HG03196 (cell line): ENCODE results near the gene IRF4.

ENCODE experiments used
- ATAC-seq: cut with Tn5 transposase; IDR thresholded peaks from one replicate; pipeline ENCODE4 v1.9.1; 2021; ENCODE audit not compliant: unreplicated experiment

The IRF4 gene

DNA sequence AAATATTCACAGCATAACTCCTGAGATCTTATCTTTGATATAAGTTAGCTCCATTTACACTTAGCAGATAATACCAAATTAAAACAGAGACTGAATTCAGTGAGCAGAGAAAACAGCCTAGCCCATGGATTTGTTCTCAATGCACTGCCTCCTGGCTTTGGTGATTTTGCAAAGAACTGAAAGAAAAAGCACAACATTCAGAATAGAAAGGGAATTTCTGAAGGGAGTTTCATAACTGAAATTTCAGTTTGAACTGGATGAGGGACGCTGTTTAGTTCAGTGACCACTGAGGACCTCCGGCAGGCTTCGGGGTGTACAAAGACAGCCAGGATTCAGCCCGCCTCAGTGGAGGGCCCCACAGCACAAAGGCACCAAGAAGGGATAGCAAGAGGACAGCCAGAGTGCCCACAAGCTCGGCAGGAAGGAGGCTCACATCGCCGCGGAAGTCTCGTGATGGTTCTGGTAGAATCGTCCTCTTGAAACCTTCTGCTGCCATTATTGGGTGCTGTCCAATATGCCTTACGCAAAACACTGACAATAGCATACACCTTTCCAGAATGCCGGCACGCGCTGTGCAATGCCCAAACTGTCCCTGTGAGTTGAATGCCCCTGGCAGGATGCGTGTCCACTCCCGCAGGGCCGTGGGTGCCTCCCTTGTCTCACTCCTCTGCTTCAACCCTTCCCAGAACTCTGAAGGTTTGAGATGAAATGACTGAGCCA lies 9.7 kb upstream of the IRF4 start:
- no peak for ATAC-seq

DNA sequence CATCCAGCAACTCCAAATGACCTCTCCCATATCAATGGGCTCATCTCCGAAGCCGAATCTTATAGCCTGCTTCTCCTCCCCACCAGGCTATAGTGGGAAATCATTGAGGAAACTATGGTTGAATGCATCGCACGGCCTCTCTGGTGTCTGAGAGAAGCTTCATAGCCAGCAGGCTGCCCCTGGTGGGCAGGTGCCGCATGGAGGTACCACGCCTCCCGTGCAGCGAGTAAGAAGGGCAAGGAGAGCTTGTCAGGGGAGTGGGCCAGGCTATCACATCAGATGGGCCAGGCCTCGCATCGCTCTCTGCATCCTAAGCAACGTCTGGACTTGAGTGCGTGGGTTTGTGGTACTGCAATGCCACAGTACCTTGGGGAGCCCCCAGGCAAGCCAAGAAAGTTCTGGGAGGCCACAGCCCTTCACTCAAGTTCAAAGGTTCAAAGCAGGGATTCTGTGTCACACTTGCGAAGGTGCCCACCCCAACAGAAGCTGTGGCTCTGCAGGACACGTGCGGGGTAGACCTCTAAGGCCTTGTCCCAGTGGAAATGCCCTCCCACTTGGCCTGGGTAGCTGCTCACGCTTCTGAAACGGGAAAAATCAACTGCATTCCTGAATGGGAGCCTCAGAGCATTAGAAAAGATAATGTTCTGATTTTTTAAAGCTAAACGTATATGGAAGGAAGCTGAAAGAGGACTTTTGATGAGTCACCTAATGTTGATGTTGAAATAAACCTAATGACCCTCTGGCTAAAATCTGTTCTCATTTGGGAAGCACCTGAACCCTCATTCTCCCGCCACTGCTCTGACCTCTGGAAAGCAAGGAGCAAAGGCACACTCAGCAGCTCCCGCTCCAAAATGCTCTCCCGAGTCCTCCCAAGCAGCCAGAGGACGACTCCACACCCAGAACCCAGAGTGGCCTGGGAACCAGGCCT lies 8.4 kb upstream of the IRF4 start:
- no peak for ATAC-seq

DNA sequence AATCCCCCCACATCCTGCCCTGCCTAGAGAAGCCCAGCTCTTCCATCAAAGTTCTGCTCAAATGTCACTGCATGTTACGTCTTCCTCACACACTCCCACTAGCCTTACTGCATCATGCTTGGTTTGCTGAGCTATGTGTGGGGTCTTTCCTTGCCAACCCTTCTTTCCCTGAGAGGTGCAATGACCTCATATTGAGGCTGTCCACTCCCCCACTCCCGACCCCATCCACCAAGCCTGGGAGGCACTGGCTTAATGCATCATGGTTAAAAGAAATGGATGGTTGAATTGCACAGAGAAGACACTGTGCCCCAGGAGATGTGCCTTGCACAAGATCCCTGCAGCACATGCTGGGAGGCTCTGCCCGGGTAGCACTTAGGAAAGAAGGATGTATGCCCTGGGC lies 7.7 kb upstream of the IRF4 start:
- ATAC-seq: no peak

DNA sequence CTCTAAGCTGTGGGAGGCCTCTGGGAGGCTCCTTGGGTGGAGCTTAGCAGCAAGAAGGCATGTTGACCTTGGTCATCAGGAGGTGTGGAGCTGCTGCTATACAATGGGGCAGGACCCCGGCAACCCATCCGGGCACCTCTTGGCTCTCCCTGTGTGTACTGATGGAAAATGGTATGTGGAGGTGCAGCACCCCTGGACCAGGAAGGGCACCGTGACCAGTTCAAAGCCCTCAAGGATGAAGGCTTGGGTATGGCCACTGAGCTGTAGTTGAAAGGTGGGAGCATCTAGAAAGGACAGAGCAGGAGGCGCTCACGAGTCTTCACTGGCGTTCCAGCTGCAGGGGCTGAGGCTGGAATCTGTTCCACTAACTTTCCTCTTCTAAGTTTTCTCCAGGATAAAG lies 6.7 kb upstream of the IRF4 start:
- no peak for ATAC-seq

DNA sequence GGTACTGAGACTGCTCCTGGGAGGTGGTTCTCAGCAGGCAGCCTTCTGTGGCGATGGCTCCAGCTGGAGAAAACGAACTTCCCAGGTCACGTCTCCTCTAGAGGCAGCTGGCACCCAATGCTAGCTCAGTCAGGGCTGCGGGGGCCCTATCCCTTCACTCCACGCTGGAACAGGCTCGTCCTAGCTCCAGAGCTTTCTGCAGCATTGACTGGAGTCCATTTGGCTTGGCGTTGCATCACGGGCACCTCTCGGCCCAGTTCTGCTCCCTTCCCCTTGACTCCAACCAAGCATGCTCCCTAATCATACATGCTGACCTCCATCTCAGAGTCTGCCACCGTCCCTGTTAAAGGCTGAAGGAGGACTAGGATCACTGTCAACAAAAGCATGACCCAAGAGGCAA lies 5.9 kb upstream of the IRF4 start:
- ATAC-seq: no peak

DNA sequence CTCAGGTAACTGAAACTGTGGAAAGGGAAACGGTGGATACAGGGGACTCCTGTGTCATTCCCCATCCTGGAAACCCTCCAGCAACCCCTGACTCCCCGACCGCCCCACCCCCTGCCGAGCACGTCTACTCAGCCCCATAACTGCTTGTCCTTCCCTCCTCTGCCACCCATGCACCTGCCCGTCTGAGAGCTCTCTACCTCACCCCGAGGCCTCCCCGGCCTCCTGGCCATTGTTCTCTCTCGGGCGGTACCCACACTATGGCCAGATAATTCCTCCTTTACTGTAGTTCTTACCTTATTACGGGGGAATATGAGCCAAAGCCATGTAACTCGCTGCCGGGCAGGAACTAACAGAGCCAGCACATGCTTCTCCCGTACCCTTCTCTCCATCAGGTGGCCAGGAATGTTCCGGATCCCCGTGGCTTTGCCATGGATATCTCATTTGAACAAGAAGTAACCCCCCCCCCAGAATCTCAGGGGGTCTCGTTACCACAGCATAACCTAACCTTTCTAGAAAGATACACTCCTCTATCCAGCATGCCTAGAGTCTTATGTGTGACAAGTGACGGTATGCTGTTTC lies 4.8 kb upstream of the IRF4 start:
- no peak for ATAC-seq

DNA sequence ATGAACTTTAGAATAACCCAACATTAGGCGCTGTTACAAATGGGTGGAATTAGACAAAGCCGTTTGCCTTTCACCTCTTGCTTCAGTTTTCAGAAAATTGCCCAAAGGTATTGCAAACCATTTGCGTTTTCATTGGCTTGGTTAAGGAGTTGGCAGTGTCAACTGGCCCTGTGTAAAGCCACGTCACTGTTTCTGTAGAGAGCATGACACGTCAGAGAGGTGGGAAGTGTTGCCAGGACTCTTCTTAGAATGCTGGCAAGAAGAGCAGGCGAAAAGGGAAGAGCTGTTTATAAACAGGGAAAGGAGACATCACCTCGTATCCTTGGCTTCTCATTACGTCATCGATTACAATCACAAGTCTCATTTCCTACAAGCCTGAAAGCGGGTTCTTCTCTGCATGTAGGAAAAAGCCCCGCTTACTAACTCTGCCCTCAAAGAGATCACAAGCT lies 4.2 kb upstream of the IRF4 start:
- no peak for ATAC-seq

DNA sequence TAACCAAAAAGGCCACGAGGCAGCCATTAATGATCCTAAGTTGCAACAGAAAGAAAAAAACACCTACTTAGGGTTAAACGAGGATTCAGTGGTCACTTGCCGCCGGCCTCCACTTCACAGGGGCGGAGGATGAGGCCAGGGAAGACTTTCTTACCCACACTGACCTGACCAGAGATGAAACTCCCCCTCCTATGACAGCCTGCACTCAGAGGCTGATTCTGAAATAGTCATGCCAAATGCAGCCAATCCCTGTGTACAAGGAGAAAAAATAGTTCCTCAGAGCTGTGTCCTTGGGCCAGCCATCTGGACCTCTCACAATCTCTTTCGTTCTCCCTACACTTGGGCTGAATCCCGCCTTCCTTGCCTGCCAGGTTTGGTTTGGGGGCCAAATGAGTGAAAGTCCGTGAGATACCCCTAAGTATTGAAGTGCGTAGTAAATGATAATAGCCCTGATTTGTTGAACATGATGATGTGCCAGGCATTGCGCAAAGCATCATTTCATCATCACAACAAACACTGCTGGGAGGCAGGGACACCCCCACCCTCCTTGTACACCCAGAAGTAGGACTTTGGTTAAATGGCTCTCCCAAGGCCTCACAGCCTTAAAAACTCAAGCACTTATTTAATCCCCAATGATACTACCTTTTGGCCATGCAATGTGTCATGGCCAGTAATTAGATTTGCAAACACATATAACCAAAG lies 3.2 kb upstream of the IRF4 start:
- no peak for ATAC-seq

DNA sequence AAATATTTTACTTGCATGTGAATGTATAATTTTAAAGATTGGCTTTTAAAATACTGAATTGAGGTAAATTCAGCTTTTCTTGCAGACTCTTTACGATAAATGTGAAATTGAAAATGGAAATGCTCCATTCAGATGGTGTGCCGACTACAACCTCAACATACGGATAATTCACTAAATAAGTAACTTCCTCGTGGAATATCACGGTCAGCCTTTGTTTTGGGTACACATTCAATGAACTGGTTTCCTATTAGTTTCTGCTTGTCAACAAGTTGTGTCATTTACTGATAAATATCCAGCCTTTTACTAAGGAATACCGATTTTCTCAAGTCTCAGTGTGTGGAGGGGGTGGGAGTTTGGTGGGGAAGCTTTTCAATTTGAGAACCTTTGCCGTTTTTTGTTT lies 2.4 kb upstream of the IRF4 start:
- ATAC-seq: no peak

DNA sequence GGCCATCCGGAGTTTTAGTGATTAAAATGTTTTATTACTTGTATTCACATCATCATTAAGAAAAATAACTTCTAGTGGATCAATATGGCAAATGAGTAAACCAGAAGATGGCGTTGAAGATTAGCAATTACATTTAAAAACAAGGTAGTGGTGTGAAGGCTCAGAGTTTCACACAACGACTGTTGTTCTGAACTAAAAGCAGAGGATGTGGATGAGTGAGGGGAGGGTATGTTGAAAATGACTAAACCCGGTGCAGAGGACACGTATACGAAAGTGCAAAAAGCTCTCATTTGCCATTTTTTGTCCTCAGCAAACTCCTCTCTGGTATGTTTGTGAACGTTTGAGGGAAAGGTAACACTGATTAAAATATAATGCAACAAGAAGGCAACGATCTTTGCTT lies 1.9 kb upstream of the IRF4 start:
- ATAC-seq: peak; percentile 41

DNA sequence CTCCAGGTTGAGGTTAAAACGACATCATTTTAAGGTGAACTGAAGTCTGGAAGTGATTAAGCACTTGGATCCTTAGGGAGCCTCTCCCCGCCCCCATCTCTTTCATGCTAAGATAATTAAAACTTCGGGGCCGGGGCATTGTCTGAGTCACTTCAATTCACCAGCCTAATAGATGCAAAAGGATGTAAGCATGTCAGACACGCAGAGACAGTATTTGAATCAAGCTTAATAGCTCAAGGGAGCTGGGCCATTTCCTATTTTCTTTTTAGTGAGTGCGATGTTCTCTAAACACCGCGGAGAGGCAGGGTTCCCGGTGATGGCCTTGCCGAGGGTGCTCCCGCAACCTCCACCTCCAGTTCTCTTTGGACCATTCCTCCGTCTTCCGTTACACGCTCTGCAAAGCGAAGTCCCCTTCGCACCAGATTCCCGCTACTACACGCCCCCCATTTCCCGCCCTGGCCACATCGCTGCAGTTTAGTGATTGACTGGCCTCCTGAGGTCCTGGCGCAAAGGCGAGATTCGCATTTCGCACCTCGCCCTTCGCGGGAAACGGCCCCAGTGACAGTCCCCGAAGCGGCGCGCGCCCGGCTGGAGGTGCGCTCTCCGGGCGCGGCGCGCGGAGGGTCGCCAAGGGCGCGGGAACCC lies 516 bp upstream of the IRF4 start:
- ATAC-seq: peak; percentile 17

DNA sequence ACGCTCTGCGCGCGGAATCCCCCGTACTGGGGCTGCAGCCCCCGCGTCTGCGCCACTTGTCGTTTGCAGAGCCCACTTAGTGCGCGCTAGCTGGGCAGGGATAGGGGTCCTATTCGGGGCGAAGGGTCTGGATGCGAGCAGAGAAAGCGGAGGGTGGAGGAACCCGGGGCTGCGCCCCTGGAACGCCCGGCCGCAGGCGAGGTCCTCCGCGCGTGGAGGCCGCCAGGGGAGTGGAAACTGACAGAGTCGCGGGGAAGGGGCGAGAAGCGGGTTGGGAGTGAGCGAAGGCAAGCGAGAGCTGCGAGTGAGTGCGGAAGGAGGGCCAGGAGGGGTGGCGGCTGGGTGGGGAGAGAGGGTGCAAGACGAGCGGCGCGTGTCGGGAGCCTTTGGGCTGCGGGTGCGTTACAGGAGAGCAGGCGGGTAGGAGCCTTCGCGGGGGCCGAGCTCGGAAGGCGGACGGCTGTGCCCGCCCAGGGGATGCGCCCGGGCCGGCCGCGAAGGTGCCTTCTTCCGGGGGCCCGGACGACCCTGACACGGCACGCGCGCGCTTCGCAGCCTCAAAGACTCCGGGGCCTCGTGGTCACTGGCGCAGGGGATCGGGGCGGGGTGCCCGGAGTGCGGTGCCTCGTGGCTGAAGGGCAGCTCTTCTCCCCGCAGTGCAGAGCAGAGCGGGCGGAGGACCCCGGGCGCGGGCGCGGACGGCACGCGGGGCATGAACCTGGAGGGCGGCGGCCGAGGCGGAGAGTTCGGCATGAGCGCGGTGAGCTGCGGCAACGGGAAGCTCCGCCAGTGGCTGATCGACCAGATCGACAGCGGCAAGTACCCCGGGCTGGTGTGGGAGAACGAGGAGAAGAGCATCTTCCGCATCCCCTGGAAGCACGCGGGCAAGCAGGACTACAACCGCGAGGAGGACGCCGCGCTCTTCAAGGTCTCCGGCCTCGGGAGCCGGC lies 1.2 kb downstream of the IRF4 start:
- no peak for ATAC-seq

DNA sequence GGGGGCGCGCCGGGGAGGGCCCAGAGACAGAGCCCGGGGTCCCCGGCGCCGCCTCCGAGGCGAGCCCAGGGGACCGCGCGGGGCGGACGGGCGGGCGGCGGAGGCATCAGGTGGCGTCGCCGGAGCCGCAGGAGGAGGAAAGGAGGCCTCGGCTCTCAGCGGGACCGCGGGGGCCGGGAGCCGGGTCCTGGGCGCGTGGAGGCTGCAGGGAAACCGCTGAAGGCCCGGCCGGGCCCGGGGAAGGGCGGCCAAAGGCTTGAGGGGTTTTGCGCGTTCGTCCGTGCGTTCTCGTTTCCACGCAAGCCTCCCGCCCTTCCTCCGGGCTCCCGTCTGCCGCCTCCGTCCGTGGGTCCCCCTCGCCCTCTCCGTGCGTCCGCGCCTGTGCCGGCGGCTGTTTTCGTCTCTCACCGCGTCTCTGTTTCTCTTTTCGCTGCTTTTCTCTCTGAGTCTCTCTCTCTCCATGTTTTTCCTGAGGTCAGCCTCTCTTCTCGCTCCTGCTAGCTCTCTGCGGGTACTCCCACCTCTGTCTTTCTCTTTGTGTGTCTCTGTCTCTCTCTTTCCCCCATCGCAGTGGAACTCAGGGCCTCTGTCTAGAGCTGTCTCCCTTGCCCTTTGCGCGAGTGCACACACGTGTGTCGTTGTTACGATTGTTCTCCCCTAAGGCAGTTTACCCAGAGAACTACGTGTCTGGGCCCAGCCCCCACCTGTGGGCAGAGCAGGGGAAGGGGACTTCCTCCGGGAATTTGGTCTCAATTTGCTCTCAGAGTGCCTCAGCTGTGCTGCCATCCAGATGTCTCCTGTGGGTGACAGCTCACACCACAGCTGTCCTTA lies 2.1 kb downstream of the IRF4 start:
- ATAC-seq: no peak

DNA sequence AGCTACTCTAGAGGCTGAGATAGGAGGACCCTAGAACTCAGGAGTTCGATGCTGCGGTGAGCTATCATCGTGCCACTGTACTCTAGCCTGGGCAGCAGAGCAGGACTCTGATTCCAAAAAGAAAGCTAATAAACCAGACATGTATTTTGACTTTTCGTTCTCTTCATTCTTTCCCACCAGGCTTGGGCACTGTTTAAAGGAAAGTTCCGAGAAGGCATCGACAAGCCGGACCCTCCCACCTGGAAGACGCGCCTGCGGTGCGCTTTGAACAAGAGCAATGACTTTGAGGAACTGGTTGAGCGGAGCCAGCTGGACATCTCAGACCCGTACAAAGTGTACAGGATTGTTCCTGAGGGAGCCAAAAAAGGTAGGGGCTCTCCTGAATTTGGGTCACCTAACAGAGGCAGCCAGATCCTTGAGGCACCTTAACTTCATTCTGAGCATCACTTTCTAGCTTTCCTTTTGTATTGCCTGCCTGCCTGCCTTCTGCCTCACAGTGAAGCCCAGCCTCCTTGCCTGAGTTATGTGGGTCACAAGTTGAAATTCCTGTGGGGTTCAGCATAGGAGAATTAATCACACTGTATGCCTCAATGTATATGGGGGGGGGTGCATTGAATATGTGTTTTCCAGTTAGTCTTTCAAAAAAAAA lies 3.2 kb downstream of the IRF4 start:
- ATAC-seq: no peak

DNA sequence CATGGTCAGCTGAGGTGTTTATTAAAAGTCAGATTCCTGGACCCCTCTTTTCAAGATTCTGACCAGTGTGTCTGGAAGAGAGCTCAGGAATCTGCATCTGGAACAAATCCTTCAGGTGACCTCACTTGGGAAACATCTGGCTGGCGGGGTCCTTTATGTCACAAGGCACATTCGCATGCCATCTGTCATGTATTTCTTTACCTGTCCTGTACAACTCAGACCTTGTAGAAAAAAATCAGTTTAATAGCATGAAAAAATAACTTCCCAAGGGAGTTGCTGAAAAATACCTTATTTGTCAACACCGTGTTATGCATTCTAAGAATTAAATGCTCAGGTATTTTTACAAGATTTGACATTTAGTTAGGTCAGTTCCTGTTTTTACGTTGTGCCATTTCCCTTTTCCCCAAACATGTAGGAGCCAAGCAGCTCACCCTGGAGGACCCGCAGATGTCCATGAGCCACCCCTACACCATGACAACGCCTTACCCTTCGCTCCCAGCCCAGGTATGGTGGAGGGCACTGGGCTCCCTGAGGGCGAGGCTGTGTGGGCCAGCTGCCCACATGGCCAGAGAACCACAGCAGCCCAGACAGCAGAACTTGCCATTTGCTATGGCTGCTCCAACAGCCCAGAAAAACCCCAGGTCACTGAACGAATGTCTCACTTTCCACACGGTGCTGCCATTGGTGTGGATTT lies 4.0 kb downstream of the IRF4 start:
- ATAC-seq: no peak

DNA sequence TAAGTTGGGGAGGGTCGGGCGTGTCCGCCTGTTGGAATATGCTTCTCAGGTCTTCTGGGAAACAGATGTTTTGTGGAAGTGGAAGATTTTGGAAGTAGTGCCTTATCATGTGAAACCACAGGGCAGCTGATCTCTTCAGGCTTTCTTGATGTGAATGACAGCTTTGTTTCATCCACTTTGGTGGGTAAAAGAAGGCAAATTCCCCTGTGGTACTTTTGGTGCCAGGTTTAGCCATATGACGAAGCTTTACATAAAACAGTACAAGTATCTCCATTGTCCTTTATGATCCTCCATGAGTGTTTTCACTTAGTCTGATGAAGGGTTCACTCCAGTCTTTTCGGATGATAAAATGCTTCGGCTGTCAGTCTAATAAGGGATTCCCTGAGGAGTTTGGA lies 4.6 kb downstream of the IRF4 start:
- ATAC-seq: no peak

DNA sequence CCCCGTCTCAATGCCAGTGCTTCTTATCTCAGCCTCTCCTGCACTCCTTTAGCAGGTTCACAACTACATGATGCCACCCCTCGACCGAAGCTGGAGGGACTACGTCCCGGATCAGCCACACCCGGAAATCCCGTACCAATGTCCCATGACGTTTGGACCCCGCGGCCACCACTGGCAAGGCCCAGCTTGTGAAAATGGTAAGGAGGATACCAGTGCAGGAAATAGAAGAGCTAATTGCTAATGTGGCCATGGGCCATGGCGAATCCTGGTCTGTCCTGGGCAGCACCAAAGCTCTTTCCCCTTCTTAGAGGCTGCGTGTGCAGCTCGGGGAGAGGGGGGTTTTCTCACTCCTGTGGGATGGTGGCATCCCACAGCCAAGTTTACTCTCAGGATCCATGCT lies 5.5 kb downstream of the IRF4 start:
- ATAC-seq: no peak

DNA sequence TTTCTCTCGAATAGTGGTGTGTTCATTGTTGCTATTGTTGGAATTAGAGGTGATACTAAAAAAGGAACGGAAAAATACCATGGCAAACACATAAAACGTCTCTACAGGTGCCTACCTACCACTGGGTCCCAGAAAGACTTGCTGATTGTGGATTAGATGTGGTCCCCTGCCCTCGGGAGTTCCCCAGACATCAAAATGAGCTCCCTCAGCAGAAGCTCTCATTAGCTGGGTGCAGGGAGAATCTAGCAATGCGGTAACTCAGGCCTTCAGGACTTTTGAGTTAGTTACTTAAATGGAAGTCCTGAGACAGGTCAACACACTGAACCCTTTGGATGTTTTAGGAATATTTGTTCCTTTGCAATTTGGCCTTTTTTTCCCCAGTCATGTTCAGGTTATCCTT lies 6.1 kb downstream of the IRF4 start:
- no peak for ATAC-seq
